A673 (cell line): ENCODE results near the gene ZNF277.

ENCODE experiments used
- CTCF ChIP-seq: fragments of 300-800, 200-600 bp; sonication (generic); conservative IDR thresholded peaks from 2 replicates; pipeline ENCODE4 v1.5.1; 2017; ENCODE audit warnings: low read depth, mild to moderate bottlenecking, antibody characterized with exemption, low read length, moderate library complexity, mixed read lengths
- EZH2 ChIP-seq: fragments of 200-600 bp; sonication (generic); IDR thresholded peaks from 2 replicates; pipeline ENCODE4 v1.6.1; 2017; ENCODE audit warnings: borderline replicate concordance, low read depth, mild to moderate bottlenecking, mixed read lengths, antibody characterized with exemption, low read length; ENCODE audit not compliant: poor library complexity, severe bottlenecking

GRCh38 chr7:112385516-112385915 is 179.0 kb downstream of the ZNF277 start:
- TF ChIP-seq EZH2 (no peak), CTCF (no peak)
